ENCODE measurements around the gene ETFA. TPM values are rescaled to one million over a fixed set of nuclear protein-coding genes. Genes with fewer than 3 reads are reported as not detected.

Gene ETFA
- total and polyA plus RNA-seq, 2 of the 8 experiments (the other 6 are each of a cell fraction or from before 2014, with no cell fraction given): 60.9 to 90.0 TPM

GRCh38 chr15:76176059-76176458, 135.2 kb downstream of the ETFA start:
- WGBS, 2 experiments (ENCODE audit: extremely low coverage in 1 of 2, insufficient coverage in 1 of 2, insufficient read length in 1 of 2, insufficient replicate concordance in 2 of 2, low coverage in 1 of 2, low lambda C conversion rate in 2 of 2, missing lambda C conversion rate in 1 of 2): 92% methylated on average over 9 of the region's 10 CpGs; no CpG with 5 or more reads in 1 of the 2 experiments
- H2AK5ac ChIP-seq (ENCODE audit: low read depth, low read length): no peak overlapping the region
- H2BK12ac ChIP-seq (ENCODE audit: low read depth, low read length): no peak overlapping the region
- ChIA-PET POLR2A (ENCODE audit: partially characterized antibody) (interaction anchor here (0.9 to 1.1 kb wide), 2 partner anchors 10 to 13 kb away, joined by 3 read pairs; no protein-coding TSS in a partner anchor), CTCF (ENCODE audit: partially characterized antibody) (interaction anchor here (0.7 to 4.5 kb wide), 4 partner anchors 10 to 159 kb away, joined by 3 to 23 read pairs (median 3); no protein-coding TSS in a partner anchor)
- no peak overlapping the region for H2BK15ac ChIP-seq (ENCODE audit: low read length)
- no peaks in the 10 kb centered on the region for H3K79me1 ChIP-seq (ENCODE audit: low read depth, low read length)
- no peak overlapping the region for H3K23ac ChIP-seq (ENCODE audit: insufficient read length)
- no peak overlapping the region for H4K8ac ChIP-seq (ENCODE audit: extremely low read depth, insufficient read depth, low read length)
- H4K91ac ChIP-seq (replicated peaks; ENCODE audit: insufficient read length, low read length): no peak overlapping the region
- no peak overlapping the region for H2BK120ac ChIP-seq (replicated peaks; ENCODE audit: low read depth, low read length)
- no peak overlapping the region for H4K5ac ChIP-seq (ENCODE audit: insufficient read length, low read depth, low read length)
- no peak overlapping the region for H3K27ac ChIP-seq (ENCODE audit: low read depth, low read length)
- no peaks in the 10 kb centered on the region for H3K9me3 ChIP-seq (ENCODE audit: insufficient read depth in 2 of 2, low read depth in 1 of 2, low read length in 1 of 2)
- H2BK20ac ChIP-seq (ENCODE audit: low read length): no peak overlapping the region
- no peak overlapping the region for H3K9ac ChIP-seq (replicated peaks in 1 of 4; ENCODE audit: extremely low read depth in 1 of 4, low read depth in 3 of 4, low read length in 3 of 4)
- FAIRE-seq (no peak), DNase-seq (ENCODE audit: low read depth in 1 of 2, low spot score in 2 of 2) (no peak)
- H3K18ac ChIP-seq (ENCODE audit: extremely low read depth, low read length): no peak overlapping the region
- no peaks in the 10 kb centered on the region for H4K20me1 ChIP-seq (replicated peaks in 1 of 2; ENCODE audit: control insufficient read depth in 1 of 2, insufficient read depth in 2 of 2, low read length in 2 of 2)
- H3K23me2 ChIP-seq (ENCODE audit: low read depth, low read length): no peaks in the 10 kb centered on the region
- no peak overlapping the region for H2AFZ ChIP-seq (ENCODE audit: low read length)
- H3K56ac ChIP-seq (replicated peaks; ENCODE audit: insufficient read length, low read depth, low read length): no peak overlapping the region
- no peak overlapping the region for H3K4me3 ChIP-seq (ENCODE audit: extremely low read depth in 1 of 4, insufficient read depth in 2 of 4, low read depth in 3 of 4, low read length in 4 of 4)
- no peaks in the 10 kb centered on the region for H3K79me2 ChIP-seq (ENCODE audit: control insufficient read depth in 1 of 2, insufficient read depth in 2 of 2, low read length in 2 of 2)
- H3K4me1 ChIP-seq (replicated peaks in 1 of 4; ENCODE audit: control insufficient read depth in 3 of 4, insufficient read depth in 4 of 4, low read length in 3 of 4): 0 out of 7 replicates have a peak, but pooled peaks cover 0 to 3% (median 0%) of the 10 kb centered on the region in 4 experiments
- H3K4me2 ChIP-seq (ENCODE audit: insufficient read depth in 1 of 2, low read depth in 2 of 2, low read length in 2 of 2): no peak overlapping the region
- H3K14ac ChIP-seq (ENCODE audit: insufficient read length): no peak overlapping the region
- H3K27me3 ChIP-seq (replicated peaks in 1 of 4; ENCODE audit: control insufficient read depth in 3 of 4, extremely low read depth in 1 of 4, insufficient read depth in 3 of 4, low read length in 3 of 4): no peaks in the 10 kb centered on the region; a peak in 1 of 7 replicates
- H2BK5ac ChIP-seq (ENCODE audit: low read depth, low read length): no peak overlapping the region
- H3K4ac ChIP-seq (replicated peaks; ENCODE audit: insufficient read length, low read depth, low read length): no peak overlapping the region
- H3K36me3 ChIP-seq (ENCODE audit: control insufficient read depth in 2 of 4, insufficient read depth in 4 of 4, low read length in 3 of 4): no peaks in the 10 kb centered on the region
- no peak for TF ChIP-seq POU5F1 (IDR thresholded peaks at IDR 0.05; ENCODE audit: low read depth, low read length)
- no peak for TF ChIP-seq ATF3 (IDR thresholded peaks at IDR 0.05; ENCODE audit: insufficient read depth, low read depth, low read length)
- TF ChIP-seq CTBP2 (IDR thresholded peaks at IDR 0.05; ENCODE audit: borderline replicate concordance, insufficient read depth, insufficient read length, low read length): no peak
- no peak for TF ChIP-seq E2F6 (IDR thresholded peaks at IDR 0.05)
- no peak for TF ChIP-seq BACH1 (IDR thresholded peaks at IDR 0.05; ENCODE audit: low read length)
- TF ChIP-seq FOSL1 (IDR thresholded peaks at IDR 0.05; ENCODE audit: insufficient read depth, low read depth, low read length): no peak

Measured in H1 (cell line).